Adrenal gland (tissue), 12 donors: ENCODE measurements around the gene SREK1IP1. TPM values are rescaled to one million over a fixed set of nuclear protein-coding genes. Genes with fewer than 3 reads are reported as not detected.

Source experiments
- DNase-seq, 7 donors: peaks; one replicate each; pipeline ENCODE4 v3.0.0-alpha.2; 2019 to 2020
- H3K27ac ChIP-seq, 5 donors: fragments of 200-600 bp; sonication (generic) in 4 of 5; 1 replicate in 3 of 5; 2 replicates in 2 of 5; pipeline versions ENCODE4 v1.5.1 to v1.8.0; 2016 to 2020; ENCODE audit warnings: mild to moderate bottlenecking in 1 of 5
- H3K27me3 ChIP-seq: fragments of 200-600 bp; 2 replicates; pipeline ENCODE4 v1.8.0; 2021
- H3K36me3 ChIP-seq, 2 donors: fragments of 200-600 bp; replicated peaks in 1 of 2; 1 replicate in 1 of 2; 2 replicates in 1 of 2; pipeline versions ENCODE4 v1.5.1 to v1.8.0; 2018 to 2022
- H3K4me1 ChIP-seq, 2 donors: fragments of 200-600 bp; replicated peaks in 1 of 2; 1 replicate in 1 of 2; 2 replicates in 1 of 2; pipeline versions ENCODE4 v1.5.1 to v1.8.0; 2018 to 2021
- H3K4me3 ChIP-seq, 4 donors: fragments of 200-600 bp; sonication (generic) in 3 of 4; one replicate each; pipeline ENCODE4 v1.5.1; 2016 to 2018
- H3K9me3 ChIP-seq, 3 donors: fragments of 200-600 bp; sonication (generic) in 1 of 3; replicated peaks in 1 of 3; 1 replicate in 2 of 3; 2 replicates in 1 of 3; pipeline versions ENCODE4 v1.5.1 to v1.8.0; 2016 to 2021
- POLR2A ChIP-seq, 2 donors: fragments of 450-650 bp; IDR thresholded peaks; one replicate each; pipeline ENCODE4 v1.6.1; 2017; ENCODE audit warnings: antibody characterized with exemption in 2 of 2, mild to moderate bottlenecking in 2 of 2, moderate library complexity in 1 of 2
- WGBS, 4 donors: extraction: QIAGEN DNeasy Blood & Tissue Kit in 2 of 4; methylation state at CpG; one replicate each; pipeline versions ENCODE4 v1.1.5 to v1.1.7; 2013 to 2017; 5-methylcytosine and 5-hydroxymethylcytosine counted together
- intact Hi-C, 2 donors: fragments of 100-400 bp; cut with DNase I; formaldehyde crosslinking; loops; one replicate each; pipeline versions ENCODE4 v1.14.1 to v1.15.0; 2022 to 2023
- polyA plus RNA-seq, 3 donors: library from polyadenylated mRNA; stranded (reverse); fragments of 200-250 nt in 2 of 3; fragments of 350-450 nt in 1 of 3; fragmentation: Illumina TruSeq in 1 of 3; extraction: RNeasy Lipid Tissue Mini Kit (QIAGEN cat#74804) in 1 of 3; gene quantifications; one replicate each; pipeline ENCODE4 v1.2.3, GENCODE V29; 2013 to 2014
- total RNA-seq, 9 donors: library from RNA; depleted of rRNA in 4 of 9; stranded (reverse); fragments of >200 nt in 4 of 9; fragments of 120-200 nt in 1 of 9; fragmentation: NEBNext Ultra II Directional in 1 of 9; extraction: Animal tissue kit (Norgen Biotek cat#: 25700) in 1 of 9; gene quantifications; one replicate each; pipeline versions ENCODE4 v1.1.0 to v1.2.4, GENCODE V29; 2013 to 2023
- TF ChIP-seq, protein P1 (sequence below), 6 experiments: fragments of 450-650 bp in 4 of 6; fragments of 200-600 bp in 2 of 6; sonication (generic) in 1 of 6; IDR thresholded peaks; 1 replicate in 5 of 6; 2 replicates in 1 of 6; pipeline versions ENCODE4 v1.5.1 to v1.8.0; 2016 to 2021; ENCODE audit warnings: antibody characterized with exemption in 6 of 6, mild to moderate bottlenecking in 2 of 6, moderate library complexity in 1 of 6
- donor health status: healthy with polysubstance abuse.
- donor health status: Bipolar disorder and iron deficiency.
- donor health status: DM: yes; HTN: yes; CAD: no.
- donor health status: DM: no; HTN: no; CAD: no.
- donor health status: DM: no; HTN: no; CAD: no.
- donor health status: DM: yes; HTN: yes; CAD: no.

Gene SREK1IP1
- total and polyA plus RNA-seq, 12 donors, result 5.0 to 42.9 (median 16.8) TPM

DNA sequence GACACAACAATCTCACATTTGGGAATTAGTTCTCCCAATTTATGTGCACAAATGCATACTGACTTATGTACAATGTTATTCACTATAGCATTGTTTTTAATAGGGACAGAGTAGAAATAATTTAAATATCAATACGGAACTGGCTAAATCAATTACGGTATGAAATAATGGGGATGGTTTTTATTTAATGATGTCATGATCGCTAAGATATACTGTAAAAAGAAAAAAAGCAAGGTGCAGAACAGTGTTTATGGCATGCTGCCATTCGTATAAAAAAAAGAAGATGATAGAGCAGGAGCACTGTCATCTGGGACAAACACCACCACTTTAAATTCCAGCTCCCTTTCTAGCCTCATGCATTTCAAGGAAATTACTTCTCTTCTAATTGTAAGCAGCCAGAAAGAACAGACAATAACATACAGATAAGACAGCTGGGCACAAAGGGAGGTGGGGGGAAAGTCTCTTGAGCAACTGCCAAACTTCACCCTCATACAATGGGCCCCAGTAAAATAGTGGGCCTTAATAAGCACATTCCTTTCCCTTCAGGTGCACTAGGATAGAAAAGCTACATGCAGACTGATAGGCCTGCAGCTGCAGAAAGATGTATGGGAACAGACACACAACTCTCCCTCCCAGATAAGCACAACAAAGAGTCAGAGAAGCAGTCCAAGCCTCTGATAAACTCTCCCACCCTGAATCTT lies 8.4 kb downstream of the SREK1IP1 start:
- no peak for TF ChIP-seq POLR2A (IDR thresholded peaks at IDR 0.05)
- TF ChIP-seq, protein P1, sequence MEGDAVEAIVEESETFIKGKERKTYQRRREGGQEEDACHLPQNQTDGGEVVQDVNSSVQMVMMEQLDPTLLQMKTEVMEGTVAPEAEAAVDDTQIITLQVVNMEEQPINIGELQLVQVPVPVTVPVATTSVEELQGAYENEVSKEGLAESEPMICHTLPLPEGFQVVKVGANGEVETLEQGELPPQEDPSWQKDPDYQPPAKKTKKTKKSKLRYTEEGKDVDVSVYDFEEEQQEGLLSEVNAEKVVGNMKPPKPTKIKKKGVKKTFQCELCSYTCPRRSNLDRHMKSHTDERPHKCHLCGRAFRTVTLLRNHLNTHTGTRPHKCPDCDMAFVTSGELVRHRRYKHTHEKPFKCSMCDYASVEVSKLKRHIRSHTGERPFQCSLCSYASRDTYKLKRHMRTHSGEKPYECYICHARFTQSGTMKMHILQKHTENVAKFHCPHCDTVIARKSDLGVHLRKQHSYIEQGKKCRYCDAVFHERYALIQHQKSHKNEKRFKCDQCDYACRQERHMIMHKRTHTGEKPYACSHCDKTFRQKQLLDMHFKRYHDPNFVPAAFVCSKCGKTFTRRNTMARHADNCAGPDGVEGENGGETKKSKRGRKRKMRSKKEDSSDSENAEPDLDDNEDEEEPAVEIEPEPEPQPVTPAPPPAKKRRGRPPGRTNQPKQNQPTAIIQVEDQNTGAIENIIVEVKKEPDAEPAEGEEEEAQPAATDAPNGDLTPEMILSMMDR (IDR thresholded peaks at IDR 0.05), result no peak
- intact Hi-C loops, result no loop called here
- 74 to 89% (median 84%) methylated on average over 4 of the region's 4 CpGs for WGBS, 4 donors

DNA sequence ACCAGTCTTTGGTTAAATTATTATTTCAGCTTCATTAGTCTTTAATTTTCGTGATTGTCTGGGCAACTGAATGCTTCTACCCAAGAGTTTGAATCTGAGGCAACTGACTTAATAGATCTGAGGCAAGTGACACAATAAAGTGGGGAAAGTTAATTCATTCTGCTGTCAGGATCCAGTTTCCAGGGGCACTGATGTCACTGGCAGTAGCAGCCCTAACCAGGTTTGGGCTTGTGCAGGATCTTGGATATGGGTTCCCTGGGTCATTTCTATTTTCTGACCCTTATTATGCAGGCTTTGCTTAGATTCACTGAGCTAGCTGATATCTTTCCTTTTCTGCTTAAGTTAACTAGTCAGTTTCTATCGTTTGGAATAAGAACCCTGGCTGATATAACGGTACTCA lies 9.6 kb downstream of the SREK1IP1 start:
- no peaks in the 10 kb centered on the region for H3K36me3 ChIP-seq
- no peaks in the 10 kb centered on the region for H3K9me3 ChIP-seq
- no peaks in the 10 kb centered on the region for H3K27me3 ChIP-seq
- TF ChIP-seq POLR2A (IDR thresholded peaks at IDR 0.05), result no peak
- TF ChIP-seq, protein P1 (IDR thresholded peaks at IDR 0.05), result no peak
- intact Hi-C loops, result no loop called here
- H3K4me1 ChIP-seq, result no peaks in the 10 kb centered on the region
- no peak overlapping the region for H3K27ac ChIP-seq
- DNase-seq, result no peak
- WGBS, 4 donors, result 78 to 89% (median 86%) methylated on average over 3 of the region's 3 CpGs
- no peak overlapping the region for H3K4me3 ChIP-seq

More for the DNA sequence above, 8.4 kb downstream of the SREK1IP1 start:
- Histone ChIP-seq H3K4me1 (peaks cover 0 to 4% of the 10 kb centered on the region in 2 donors), H3K9me3 (no peaks in the 10 kb centered on the region), H3K4me3 (no peak overlapping the region), H3K27ac (no peak overlapping the region), H3K27me3 (no peaks in the 10 kb centered on the region), H3K36me3 (peaks cover 0 to 11% of the 10 kb centered on the region in 2 donors)
- no peak for DNase-seq

- TF ChIP-seq POLR2A (IDR thresholded peaks at IDR 0.05), result no peak
- TF ChIP-seq, protein P1 (IDR thresholded peaks at IDR 0.05), result no peak
- no peaks in the 10 kb centered on the region for H3K9me3 ChIP-seq
- H3K4me1 ChIP-seq, result no peaks in the 10 kb centered on the region
- H3K36me3 ChIP-seq, result no peaks in the 10 kb centered on the region
- intact Hi-C loops, result no loop called here
- no peak for DNase-seq
- H3K4me3 ChIP-seq, result no peak overlapping the region
- no peaks in the 10 kb centered on the region for H3K27me3 ChIP-seq
- H3K27ac ChIP-seq, result no peak overlapping the region
- 95 to 97% (median 96%) methylated on average over 2 of the region's 2 CpGs for WGBS, 4 donors
Measured at GRCh38 chr5:64754066-64754465, 14.4 kb downstream of the SREK1IP1 start.

GRCh38 chr5:64749385-64749784 lies 19.1 kb downstream of the SREK1IP1 start:
- no peaks in the 10 kb centered on the region for H3K9me3 ChIP-seq
- no peak for DNase-seq
- TF ChIP-seq, protein P1 (IDR thresholded peaks at IDR 0.05), result no peak
- TF ChIP-seq POLR2A (IDR thresholded peaks at IDR 0.05), result no peak
- WGBS, 4 donors, result 93 to 98% (median 98%) methylated on average over 4 of the region's 4 CpGs
- no peaks in the 10 kb centered on the region for H3K27me3 ChIP-seq
- H3K36me3 ChIP-seq, result no peaks in the 10 kb centered on the region
- no peak overlapping the region for H3K4me3 ChIP-seq
- intact Hi-C loops, result no loop called here
- H3K4me1 ChIP-seq, result no peaks in the 10 kb centered on the region
- H3K27ac ChIP-seq, result no peak overlapping the region
